ENCODE results near the gene ROCK2. TPM values are rescaled to one million over a fixed set of nuclear protein-coding genes. Genes with fewer than 3 reads are reported as not detected.

Gene ROCK2
- total and polyA plus RNA-seq, 2 of the 13 experiments (the other 11 are each of a cell fraction or from before 2014, with no cell fraction given), result 38.1 to 119 TPM

- no peak for TF ChIP-seq HNF1A (IDR thresholded peaks at IDR 0.05; ENCODE audit: low read depth)
- TF ChIP-seq HNF1A (CRISPR knock-in tag; IDR thresholded peaks at IDR 0.05; ENCODE audit: borderline replicate concordance), result no peak
- peak in 1 of 2 experiments; percentile 28; a peak in 1 of 4 replicates for TF ChIP-seq EP300 (IDR thresholded peaks at IDR 0.05; ENCODE audit: low read depth in 2 of 2, low read length in 2 of 2)
- TF ChIP-seq EP300 (CRISPR knock-in tag; IDR thresholded peaks at IDR 0.05; ENCODE audit: borderline replicate concordance), result no peak
- peak; percentile 46 for TF ChIP-seq FOXA3 (CRISPR knock-in tag; IDR thresholded peaks at IDR 0.05)
- no peak for TF ChIP-seq TBX2 (CRISPR knock-in tag; IDR thresholded peaks at IDR 0.05; ENCODE audit: borderline replicate concordance)
- TF ChIP-seq KLF16 (CRISPR knock-in tag; IDR thresholded peaks at IDR 0.05), result no peak
- TF ChIP-seq ARID3A (IDR thresholded peaks at IDR 0.05; ENCODE audit: low read depth, low read length), result peak; percentile 39; the same call in 1 of the 2 replicates
- TF ChIP-seq ZNF30 (CRISPR knock-in tag; IDR thresholded peaks at IDR 0.05), result no peak
- no peak for TF ChIP-seq FOXP1 (IDR thresholded peaks at IDR 0.05)
- peak; percentile 75 for TF ChIP-seq FOXP1 (CRISPR knock-in tag; IDR thresholded peaks at IDR 0.05)
- no peak for TF ChIP-seq ZBTB7B (CRISPR knock-in tag; IDR thresholded peaks at IDR 0.05)
- TF ChIP-seq STAT5B (CRISPR knock-in tag; IDR thresholded peaks at IDR 0.05), result no peak
- no peak for TF ChIP-seq SOX6 (IDR thresholded peaks at IDR 0.05)
- peak; percentile 13; the same call in 1 of the 2 replicates for TF ChIP-seq SOX6 (CRISPR knock-in tag; IDR thresholded peaks at IDR 0.05)
- TF ChIP-seq ZBTB49 (CRISPR knock-in tag; IDR thresholded peaks at IDR 0.05; ENCODE audit: borderline replicate concordance), result no peak
- TF ChIP-seq GATAD2A (CRISPR knock-in tag; IDR thresholded peaks at IDR 0.05), result peak; percentile 58
- TF ChIP-seq FOXJ3 (CRISPR knock-in tag; IDR thresholded peaks at IDR 0.05; ENCODE audit: borderline replicate concordance), result 0 out of 2 replicates have a peak, but pooled peaks have one; percentile 19
- TF ChIP-seq ZNF550 (CRISPR knock-in tag; IDR thresholded peaks at IDR 0.05; ENCODE audit: borderline replicate concordance), result no peak
- no peak for TF ChIP-seq IKZF1 (IDR thresholded peaks at IDR 0.05)
- TF ChIP-seq RFXAP (CRISPR knock-in tag; IDR thresholded peaks at IDR 0.05; ENCODE audit: borderline replicate concordance), result no peak
- no peak for TF ChIP-seq SMYD3 (CRISPR knock-in tag; IDR thresholded peaks at IDR 0.05)
- no peak for TF ChIP-seq MAFK (conservative IDR thresholded peaks at IDR 0.05 in 1 of 2, IDR thresholded peaks at IDR 0.05 in 1 of 2; ENCODE audit: low read length in 2 of 2)
- no peak; the same call in 1 of the 2 replicates for TF ChIP-seq RARA (CRISPR knock-in tag; IDR thresholded peaks at IDR 0.05)
- TF ChIP-seq ZNF777 (CRISPR knock-in tag; IDR thresholded peaks at IDR 0.05), result no peak
- TF ChIP-seq PHF8 (CRISPR knock-in tag; IDR thresholded peaks at IDR 0.05), result no peak
- TF ChIP-seq ZNF10 (CRISPR knock-in tag; IDR thresholded peaks at IDR 0.05; ENCODE audit: borderline replicate concordance, low read depth), result no peak
Measured at GRCh38 chr2:11340717-11341116, 3.7 kb downstream of the ROCK2 start (continued).

Data from HepG2 (cell line).